GM12878 (cell line): Measurements from ENCODE around the gene MAST1. TPM values are rescaled to one million over a fixed set of nuclear protein-coding genes. Genes with fewer than 3 reads are reported as not detected.

Source experiments
- CBX5 ChIP-seq: sonication (generic); IDR thresholded peaks from 2 replicates; pipeline ENCODE4 v1.6.1; 2016; ENCODE audit warnings: low read depth, moderate library complexity, mild to moderate bottlenecking, inconsistent platforms
- CHD1 ChIP-seq: IDR thresholded peaks from 2 replicates; pipeline ENCODE4 v1.6.1; 2012; ENCODE audit warnings: low read depth, low read length, improper control_type of control experiment
- EP300 ChIP-seq, 2 experiments: fragments of 150-350 bp in 1 of 2; IDR thresholded peaks; 2 replicates each; pipeline ENCODE4 v1.6.1; 2011 to 2012; ENCODE audit warnings: low read depth in 2 of 2, low read length in 2 of 2, borderline replicate concordance in 1 of 2, improper control_type of control experiment in 1 of 2, inconsistent platforms in 1 of 2; ENCODE audit not compliant: control insufficient read depth in 1 of 2
- GABPA ChIP-seq: IDR thresholded peaks from 2 replicates; pipeline ENCODE4 v1.6.1; 2014; ENCODE audit warnings: antibody characterized with exemption, low read depth, mild to moderate bottlenecking, inconsistent platforms
- LARP7 ChIP-seq: fragments of 450-650 bp; IDR thresholded peaks from 2 replicates; pipeline ENCODE4 v1.6.1; 2017; ENCODE audit warnings: mild to moderate bottlenecking
- MYC ChIP-seq: IDR thresholded peaks from 2 replicates; pipeline ENCODE4 v1.6.1; 2011; ENCODE audit warnings: mild to moderate bottlenecking, low read length, moderate library complexity, inconsistent platforms; ENCODE audit not compliant: insufficient read depth, insufficient replicate concordance, insufficient read length, severe bottlenecking
- NFXL1 ChIP-seq: fragments of 450-650 bp; IDR thresholded peaks from 2 replicates; pipeline ENCODE4 v1.6.1; 2017; ENCODE audit warnings: antibody characterized with exemption, mild to moderate bottlenecking, borderline replicate concordance
- NR2C1 ChIP-seq: fragments of 450-650 bp; IDR thresholded peaks from 2 replicates; pipeline ENCODE4 v1.6.1; 2017; ENCODE audit warnings: antibody characterized with exemption, mild to moderate bottlenecking, moderate library complexity
- SRF ChIP-seq, 2 experiments: IDR thresholded peaks; 2 replicates each; pipeline ENCODE4 v1.6.1; 2011; ENCODE audit warnings: low read depth in 2 of 2, low read length in 2 of 2, mild to moderate bottlenecking in 1 of 2, moderate library complexity in 1 of 2
- TCF7 ChIP-seq: IDR thresholded peaks from 2 replicates; pipeline ENCODE4 v1.6.1; 2014; ENCODE audit warnings: antibody characterized with exemption, borderline replicate concordance
- YBX1 ChIP-seq: fragments of 450-650 bp; IDR thresholded peaks from 2 replicates; pipeline ENCODE4 v1.6.1; 2016; ENCODE audit warnings: antibody characterized with exemption
- ZNF207 ChIP-seq: fragments of 450-650 bp; IDR thresholded peaks from 2 replicates; pipeline ENCODE4 v1.6.1; 2014; ENCODE audit warnings: antibody characterized with exemption, mild to moderate bottlenecking, borderline replicate concordance
- ZNF622 ChIP-seq: fragments of 450-650 bp; IDR thresholded peaks from 2 replicates; pipeline ENCODE4 v1.6.1; 2017; ENCODE audit warnings: mild to moderate bottlenecking, inconsistent platforms
- polyA plus RNA-seq, 11 experiments: library from polyadenylated mRNA; depleted of rRNA in 4 of 11; unstranded in 6 of 11; stranded (reverse) in 5 of 11; fragments of >200 nt; fragmentation: Nextera tagmentation in 4 of 11; fragmentation: Illumina TruSeq in 1 of 11; extraction: Ambion mirVana in 4 of 11; extraction: Trizol in 1 of 11; gene quantifications; 1 replicate in 1 of 11; 2 replicates in 10 of 11; pipeline versions ENCODE4 v1.2.1 to v1.2.3, GENCODE V29; 2011 to 2016; ENCODE audit warnings: inconsistent platforms in 2 of 11, missing spikeins in 2 of 11, low read depth in 1 of 11
- total RNA-seq, 4 experiments: library from RNA; depleted of rRNA in 3 of 4; stranded (reverse); fragments of >200 nt in 3 of 4; fragmentation: Illumina TruSeq in 1 of 4; extraction: Trizol in 1 of 4; gene quantifications; 2 replicates each; pipeline versions ENCODE4 v1.2.1 to v1.2.3, GENCODE V29; 2013 to 2021
- TF ChIP-seq, protein P1 (sequence below): IDR thresholded peaks from 2 replicates; pipeline ENCODE4 v1.6.1; 2011; ENCODE audit warnings: borderline replicate concordance, low read depth, mild to moderate bottlenecking, moderate library complexity, low read length; ENCODE audit not compliant: insufficient read depth, poor library complexity, severe bottlenecking
- TF ChIP-seq, protein P2 (sequence below): fragments of 450-650 bp; IDR thresholded peaks from 2 replicates; pipeline ENCODE4 v1.6.1; 2014; ENCODE audit warnings: mild to moderate bottlenecking
- TF ChIP-seq, protein P3 (sequence below): fragments of 450-650 bp; formaldehyde crosslinking; IDR thresholded peaks from 2 replicates; pipeline ENCODE4 v1.4.0; 2020; ENCODE audit warnings: mild to moderate bottlenecking, moderate library complexity
- TF ChIP-seq, protein P4 (sequence below): fragments of 450-650 bp; IDR thresholded peaks from 2 replicates; pipeline ENCODE4 v1.6.1; 2017; ENCODE audit warnings: low read depth, mild to moderate bottlenecking, moderate library complexity
- TF ChIP-seq, protein P5 (sequence below): IDR thresholded peaks from 2 replicates; pipeline ENCODE4 v1.6.1; 2012; ENCODE audit warnings: low read depth, low read length, improper control_type of control experiment

The MAST1 gene
- total and polyA plus RNA-seq, 10 of the 15 experiments (the other 5 are each of a cell fraction or from before 2014, with no cell fraction given), result 0.08 to 0.79 (median 0.44) TPM; not detected in 1

DNA sequence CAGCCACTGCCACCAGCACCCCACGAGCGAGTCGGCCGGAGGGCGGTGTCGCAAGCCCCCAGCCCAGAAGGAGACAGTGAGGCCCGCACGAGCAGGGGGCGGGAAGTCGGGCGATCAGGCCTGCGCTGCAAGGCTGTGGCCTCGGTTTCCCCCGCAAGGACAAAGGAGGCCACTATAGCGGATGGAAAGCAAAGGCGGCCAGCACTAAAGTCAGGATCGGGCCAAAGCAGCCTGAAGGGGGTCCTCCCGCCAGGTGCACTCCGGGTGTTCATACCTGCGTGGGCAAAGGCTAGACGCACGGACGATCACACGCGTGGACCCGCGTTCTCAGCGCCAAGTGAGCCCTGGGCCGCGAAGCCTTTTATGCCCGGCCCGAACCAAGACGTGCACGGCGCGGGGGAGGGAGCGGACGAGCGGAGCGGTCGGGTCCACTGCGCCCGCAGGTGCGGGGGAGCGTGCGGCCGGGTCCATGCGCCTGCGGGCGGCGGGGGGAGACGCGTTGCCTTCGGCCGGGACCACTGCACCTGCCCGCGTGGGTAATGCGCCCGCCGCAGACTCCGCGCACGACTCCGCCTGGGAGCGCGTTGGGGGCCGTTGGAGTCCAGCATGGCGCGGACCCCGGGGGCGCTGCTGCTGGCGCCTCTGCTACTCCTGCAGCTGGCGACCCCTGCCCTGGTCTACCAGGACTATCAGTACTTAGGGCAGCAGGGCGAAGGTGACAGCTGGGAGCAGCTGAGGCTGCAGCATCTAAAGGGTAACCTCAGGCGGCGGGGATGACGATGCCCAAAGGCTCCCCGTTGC, 36.6 kb upstream of the MAST1 start, which contains the start of the genes PRDX2 and THSD8 (continued):
- TF ChIP-seq MYC (no peak), SRF (IDR thresholded peaks at IDR 0.05; ENCODE audit: low read depth in 2 of 2, low read length in 2 of 2) (no peak; a peak in 1 of 4 replicates), EP300 (IDR thresholded peaks at IDR 0.05; ENCODE audit: borderline replicate concordance in 1 of 2, control insufficient read depth in 1 of 2, low read depth in 2 of 2, low read length in 2 of 2) (0 out of 4 replicates have a peak, but pooled peaks of 1 of the 2 experiments have one; percentile 6), TCF7 (no peak), CBX5 (no peak), ZNF622 (no peak), CHD1 (peak; percentile 99), GABPA (no peak), LARP7 (peak; percentile 92), NFXL1 (no peak), ZNF207 (peak; percentile 89), NR2C1 (0 out of 2 replicates have a peak, but pooled peaks have one; percentile 16), YBX1 (no peak)
- TF ChIP-seq, protein P1, sequence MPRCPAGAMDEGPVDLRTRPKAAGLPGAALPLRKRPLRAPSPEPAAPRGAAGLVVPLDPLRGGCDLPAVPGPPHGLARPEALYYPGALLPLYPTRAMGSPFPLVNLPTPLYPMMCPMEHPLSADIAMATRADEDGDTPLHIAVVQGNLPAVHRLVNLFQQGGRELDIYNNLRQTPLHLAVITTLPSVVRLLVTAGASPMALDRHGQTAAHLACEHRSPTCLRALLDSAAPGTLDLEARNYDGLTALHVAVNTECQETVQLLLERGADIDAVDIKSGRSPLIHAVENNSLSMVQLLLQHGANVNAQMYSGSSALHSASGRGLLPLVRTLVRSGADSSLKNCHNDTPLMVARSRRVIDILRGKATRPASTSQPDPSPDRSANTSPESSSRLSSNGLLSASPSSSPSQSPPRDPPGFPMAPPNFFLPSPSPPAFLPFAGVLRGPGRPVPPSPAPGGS, result no peak
- TF ChIP-seq, protein P2, sequence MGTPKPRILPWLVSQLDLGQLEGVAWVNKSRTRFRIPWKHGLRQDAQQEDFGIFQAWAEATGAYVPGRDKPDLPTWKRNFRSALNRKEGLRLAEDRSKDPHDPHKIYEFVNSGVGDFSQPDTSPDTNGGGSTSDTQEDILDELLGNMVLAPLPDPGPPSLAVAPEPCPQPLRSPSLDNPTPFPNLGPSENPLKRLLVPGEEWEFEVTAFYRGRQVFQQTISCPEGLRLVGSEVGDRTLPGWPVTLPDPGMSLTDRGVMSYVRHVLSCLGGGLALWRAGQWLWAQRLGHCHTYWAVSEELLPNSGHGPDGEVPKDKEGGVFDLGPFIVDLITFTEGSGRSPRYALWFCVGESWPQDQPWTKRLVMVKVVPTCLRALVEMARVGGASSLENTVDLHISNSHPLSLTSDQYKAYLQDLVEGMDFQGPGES, result no peak; the same call in 1 of the 2 replicates
- TF ChIP-seq, protein P3, sequence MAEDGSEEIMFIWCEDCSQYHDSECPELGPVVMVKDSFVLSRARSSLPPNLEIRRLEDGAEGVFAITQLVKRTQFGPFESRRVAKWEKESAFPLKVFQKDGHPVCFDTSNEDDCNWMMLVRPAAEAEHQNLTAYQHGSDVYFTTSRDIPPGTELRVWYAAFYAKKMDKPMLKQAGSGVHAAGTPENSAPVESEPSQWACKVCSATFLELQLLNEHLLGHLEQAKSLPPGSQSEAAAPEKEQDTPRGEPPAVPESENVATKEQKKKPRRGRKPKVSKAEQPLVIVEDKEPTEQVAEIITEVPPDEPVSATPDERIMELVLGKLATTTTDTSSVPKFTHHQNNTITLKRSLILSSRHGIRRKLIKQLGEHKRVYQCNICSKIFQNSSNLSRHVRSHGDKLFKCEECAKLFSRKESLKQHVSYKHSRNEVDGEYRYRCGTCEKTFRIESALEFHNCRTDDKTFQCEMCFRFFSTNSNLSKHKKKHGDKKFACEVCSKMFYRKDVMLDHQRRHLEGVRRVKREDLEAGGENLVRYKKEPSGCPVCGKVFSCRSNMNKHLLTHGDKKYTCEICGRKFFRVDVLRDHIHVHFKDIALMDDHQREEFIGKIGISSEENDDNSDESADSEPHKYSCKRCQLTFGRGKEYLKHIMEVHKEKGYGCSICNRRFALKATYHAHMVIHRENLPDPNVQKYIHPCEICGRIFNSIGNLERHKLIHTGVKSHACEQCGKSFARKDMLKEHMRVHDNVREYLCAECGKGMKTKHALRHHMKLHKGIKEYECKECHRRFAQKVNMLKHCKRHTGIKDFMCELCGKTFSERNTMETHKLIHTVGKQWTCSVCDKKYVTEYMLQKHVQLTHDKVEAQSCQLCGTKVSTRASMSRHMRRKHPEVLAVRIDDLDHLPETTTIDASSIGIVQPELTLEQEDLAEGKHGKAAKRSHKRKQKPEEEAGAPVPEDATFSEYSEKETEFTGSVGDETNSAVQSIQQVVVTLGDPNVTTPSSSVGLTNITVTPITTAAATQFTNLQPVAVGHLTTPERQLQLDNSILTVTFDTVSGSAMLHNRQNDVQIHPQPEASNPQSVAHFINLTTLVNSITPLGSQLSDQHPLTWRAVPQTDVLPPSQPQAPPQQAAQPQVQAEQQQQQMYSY (CRISPR knock-in tag), result no peak
- TF ChIP-seq, protein P4, sequence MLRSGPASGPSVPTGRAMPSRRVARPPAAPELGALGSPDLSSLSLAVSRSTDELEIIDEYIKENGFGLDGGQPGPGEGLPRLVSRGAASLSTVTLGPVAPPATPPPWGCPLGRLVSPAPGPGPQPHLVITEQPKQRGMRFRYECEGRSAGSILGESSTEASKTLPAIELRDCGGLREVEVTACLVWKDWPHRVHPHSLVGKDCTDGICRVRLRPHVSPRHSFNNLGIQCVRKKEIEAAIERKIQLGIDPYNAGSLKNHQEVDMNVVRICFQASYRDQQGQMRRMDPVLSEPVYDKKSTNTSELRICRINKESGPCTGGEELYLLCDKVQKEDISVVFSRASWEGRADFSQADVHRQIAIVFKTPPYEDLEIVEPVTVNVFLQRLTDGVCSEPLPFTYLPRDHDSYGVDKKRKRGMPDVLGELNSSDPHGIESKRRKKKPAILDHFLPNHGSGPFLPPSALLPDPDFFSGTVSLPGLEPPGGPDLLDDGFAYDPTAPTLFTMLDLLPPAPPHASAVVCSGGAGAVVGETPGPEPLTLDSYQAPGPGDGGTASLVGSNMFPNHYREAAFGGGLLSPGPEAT, result peak; percentile 68; the same call in 1 of the 2 replicates
- TF ChIP-seq, protein P5, sequence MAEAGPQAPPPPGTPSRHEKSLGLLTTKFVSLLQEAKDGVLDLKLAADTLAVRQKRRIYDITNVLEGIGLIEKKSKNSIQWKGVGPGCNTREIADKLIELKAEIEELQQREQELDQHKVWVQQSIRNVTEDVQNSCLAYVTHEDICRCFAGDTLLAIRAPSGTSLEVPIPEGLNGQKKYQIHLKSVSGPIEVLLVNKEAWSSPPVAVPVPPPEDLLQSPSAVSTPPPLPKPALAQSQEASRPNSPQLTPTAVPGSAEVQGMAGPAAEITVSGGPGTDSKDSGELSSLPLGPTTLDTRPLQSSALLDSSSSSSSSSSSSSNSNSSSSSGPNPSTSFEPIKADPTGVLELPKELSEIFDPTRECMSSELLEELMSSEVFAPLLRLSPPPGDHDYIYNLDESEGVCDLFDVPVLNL, result 0 out of 2 replicates have a peak, but pooled peaks have one; percentile 14
